HG02981 (cell line): ENCODE measurements around the gene HBZ.
"Not testable (repeated sequence)": the region's sequence is repeated elsewhere in the genome, so short reads cannot be mapped to it uniquely, and the experiment has no call there.

Source experiments
- ATAC-seq: cut with Tn5 transposase; IDR thresholded peaks from one replicate; pipeline ENCODE4 v1.9.1; 2021; ENCODE audit warnings: mild to moderate bottlenecking, moderate library complexity; ENCODE audit not compliant: unreplicated experiment

Gene HBZ

DNA sequence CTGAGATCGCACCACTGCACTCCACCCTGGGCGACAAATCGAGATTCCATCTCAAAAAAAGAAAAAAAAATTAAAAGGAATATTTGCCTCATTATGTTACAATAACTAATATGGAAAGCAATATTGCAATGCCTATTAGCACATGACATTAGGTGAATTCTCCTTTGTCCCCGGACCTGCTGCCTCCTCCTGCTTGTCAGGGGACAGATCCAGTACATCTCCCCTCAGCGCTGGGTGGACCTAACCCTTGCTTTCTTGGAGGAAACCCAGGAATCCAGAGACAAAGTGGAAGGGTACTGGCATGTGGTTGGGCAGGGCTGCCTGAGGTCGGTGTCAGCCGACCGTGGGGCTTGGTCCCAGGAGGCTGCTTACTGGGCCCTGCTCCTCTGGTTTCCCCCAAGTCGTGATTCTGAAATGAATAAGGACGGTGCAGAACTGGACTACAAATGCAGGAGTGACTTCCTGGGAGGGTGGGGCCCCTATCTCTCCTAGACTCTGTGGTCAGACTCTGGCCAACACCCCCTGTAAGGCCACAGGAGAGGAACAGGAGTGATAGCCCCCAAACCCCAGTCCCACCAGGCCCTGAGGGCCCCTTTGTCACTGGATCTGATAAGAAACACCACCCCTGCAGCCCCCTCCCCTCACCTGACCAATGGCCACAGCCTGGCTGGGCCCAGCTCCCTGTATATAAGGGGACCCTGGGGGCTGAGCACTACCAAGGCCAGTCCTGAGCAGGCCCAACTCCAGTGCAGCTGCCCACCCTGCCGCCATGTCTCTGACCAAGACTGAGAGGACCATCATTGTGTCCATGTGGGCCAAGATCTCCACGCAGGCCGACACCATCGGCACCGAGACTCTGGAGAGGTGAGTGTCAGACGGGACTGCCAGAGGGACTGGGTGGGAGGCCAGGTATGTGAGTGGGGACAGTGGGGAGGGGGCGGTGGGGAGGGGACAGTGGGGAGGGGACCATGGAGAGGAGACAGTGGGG is at the start of gene HBZ:
HBZ (plus strand) TSS at position 504 of the 988 bp plus-strand sequence; CDS start at position 770, 266 bp downstream.
- no peak for ATAC-seq

DNA sequence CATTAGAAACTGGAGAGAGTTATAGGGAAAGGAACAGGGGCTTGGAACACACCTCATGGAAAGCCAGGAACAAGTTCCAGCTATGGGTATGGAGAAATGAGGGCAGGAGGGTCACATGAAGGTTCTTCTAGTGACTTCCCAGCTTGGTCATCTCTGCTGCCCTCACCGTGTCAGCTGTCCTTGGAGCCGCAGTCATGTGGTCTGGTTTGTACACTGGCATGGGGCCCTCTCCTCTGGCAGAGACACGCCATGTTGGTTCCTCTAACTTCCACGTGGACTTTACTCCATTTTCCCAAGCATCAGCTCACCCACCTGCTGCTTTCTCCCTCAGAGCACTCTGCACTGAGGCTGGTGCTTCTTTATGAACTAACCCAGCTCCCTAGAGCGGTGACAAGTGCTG is 48.1 kb upstream of the HBZ start:
- no peak for ATAC-seq

DNA sequence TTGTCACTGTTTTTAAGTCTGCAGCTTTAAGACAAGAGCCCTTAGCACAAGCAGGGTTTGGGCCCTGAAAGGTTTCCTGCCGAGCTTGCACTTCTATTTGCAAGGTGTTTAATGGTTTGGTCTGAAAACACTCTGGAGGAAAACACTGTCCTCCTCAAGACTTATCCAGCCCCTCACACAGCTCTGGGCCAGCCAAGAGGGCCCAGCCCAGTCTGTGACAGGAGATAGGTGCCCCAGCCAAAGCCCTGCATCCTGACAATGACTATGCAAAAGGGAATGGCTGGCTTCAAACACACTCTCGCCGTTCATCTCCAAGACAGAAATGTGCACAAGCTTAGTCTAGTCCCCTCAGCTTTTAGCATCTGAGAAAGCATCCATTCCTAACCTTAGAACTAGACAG is 47.5 kb upstream of the HBZ start:
- no peak for ATAC-seq

DNA sequence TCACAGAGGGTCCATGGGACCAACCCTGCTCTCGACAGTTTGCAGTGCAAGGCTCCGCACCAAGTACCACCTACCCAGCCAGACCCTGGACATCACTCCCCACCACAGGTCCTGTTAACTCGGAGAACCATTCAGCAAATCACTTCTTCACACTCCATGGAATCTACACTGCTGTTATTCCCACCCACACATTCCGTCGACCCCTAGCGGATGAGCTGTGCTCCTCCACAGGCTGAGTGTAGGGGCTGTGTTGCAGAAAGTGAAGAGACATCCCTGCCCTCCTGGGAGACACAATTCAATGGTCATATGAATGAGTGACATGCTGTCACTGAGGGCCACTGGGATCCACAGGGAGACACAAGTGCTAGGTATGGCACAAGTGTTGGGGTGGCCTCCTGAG is 46.9 kb upstream of the HBZ start:
- no peak for ATAC-seq

DNA sequence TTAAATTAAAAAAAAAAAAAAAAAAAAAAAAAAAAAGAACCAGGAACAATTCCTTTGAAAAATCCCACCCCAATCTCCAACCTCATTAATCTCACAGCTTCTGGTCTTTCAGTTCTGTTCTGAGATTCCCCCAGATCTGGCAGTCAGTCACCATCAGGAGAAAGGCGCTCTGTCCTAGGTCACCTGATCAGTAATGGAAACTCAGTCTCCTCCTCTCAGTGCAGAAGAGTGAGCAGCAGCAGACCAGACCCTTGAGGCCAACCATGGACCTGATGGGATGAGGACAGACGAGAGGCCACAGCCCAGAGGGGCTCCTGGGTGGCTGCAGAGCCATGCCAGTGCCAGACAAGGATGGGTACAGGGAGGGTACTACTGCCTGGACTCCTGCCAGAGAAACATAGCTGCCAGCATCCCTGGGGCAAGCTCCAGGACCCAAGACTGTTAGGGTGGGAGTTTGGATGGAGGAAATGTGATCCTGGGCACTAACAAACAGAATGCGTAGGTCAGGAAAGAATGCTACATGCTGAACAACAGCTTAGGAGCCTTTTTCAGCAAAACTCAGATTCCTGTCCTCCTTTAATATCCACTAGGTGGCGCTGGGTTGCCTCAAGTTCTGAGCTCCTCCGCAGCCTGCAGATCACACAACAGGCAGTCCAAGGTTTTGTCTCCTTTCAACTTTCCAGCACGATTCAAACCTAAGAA is 45.7 kb upstream of the HBZ start:
- ATAC-seq, result no peak

DNA sequence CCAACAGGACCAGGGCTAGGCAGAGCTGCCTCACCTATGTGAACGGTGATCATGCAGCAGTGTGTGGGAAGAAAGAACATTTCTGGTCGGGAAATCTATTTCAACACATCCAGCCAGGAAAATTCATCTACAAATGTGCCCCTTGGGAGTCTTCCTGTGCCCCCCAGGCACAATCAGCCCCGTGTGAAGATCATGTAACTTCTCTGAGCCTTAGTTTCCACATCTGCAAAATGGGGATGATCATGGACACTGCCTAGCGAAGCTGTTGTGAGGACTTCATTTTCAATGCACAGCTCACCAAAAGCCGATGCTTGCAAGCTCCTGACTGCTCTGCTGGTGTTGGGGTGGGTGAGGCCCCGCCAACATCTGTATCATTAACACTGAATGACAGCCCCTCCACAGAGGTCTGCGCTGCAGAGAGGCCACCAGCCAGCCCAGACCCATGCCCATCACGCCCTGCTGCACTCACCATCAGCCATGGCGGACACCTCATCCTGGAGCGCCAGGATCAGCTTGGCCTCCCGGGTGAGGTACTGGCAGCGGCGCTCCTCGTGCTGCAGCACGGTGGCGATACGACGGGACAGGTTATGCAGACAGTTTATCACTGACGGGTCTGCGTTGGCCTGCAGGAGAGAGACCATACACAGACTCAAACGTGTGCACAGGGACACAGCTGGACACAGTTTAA is 40.1 kb upstream of the HBZ start:
- ATAC-seq, result no peak

DNA sequence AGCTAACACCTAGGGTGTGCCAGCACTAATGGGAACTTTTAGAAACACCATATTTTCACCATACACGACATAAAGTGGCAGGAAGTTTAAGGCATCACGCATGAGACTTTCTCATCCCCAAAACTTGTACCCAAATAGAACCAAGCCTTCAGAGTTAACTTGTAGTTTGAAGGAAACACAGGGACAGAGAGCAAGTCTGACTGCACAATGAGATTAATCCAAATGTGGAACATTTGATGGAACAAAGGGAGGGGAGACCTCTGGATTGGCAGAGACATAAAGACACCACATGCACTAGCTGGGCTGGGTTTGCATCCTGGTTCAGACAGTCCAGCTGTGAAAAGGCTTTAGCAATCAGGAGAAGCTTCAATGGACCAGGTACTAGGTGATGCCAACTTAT is 38.1 kb upstream of the HBZ start:
- ATAC-seq, result no peak

DNA sequence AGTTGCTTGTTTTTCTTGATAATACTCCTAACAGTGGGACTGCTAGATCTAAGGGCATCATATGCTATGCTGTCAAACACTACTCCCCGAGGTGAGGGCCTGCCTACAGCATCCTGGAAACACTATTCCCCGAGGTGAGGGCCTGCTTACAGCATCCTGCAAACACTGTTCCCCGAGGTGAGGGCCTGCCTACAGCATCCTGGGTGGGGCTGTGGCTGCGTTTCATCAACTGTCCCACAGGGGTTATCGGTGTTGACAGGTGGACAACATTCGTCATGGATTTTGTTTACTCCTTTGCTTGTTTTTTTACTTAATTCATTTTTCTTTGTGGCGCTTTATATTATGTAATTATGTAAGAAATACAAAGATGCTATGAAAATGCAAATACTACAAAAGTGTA is 36.4 kb upstream of the HBZ start:
- no peak for ATAC-seq

DNA sequence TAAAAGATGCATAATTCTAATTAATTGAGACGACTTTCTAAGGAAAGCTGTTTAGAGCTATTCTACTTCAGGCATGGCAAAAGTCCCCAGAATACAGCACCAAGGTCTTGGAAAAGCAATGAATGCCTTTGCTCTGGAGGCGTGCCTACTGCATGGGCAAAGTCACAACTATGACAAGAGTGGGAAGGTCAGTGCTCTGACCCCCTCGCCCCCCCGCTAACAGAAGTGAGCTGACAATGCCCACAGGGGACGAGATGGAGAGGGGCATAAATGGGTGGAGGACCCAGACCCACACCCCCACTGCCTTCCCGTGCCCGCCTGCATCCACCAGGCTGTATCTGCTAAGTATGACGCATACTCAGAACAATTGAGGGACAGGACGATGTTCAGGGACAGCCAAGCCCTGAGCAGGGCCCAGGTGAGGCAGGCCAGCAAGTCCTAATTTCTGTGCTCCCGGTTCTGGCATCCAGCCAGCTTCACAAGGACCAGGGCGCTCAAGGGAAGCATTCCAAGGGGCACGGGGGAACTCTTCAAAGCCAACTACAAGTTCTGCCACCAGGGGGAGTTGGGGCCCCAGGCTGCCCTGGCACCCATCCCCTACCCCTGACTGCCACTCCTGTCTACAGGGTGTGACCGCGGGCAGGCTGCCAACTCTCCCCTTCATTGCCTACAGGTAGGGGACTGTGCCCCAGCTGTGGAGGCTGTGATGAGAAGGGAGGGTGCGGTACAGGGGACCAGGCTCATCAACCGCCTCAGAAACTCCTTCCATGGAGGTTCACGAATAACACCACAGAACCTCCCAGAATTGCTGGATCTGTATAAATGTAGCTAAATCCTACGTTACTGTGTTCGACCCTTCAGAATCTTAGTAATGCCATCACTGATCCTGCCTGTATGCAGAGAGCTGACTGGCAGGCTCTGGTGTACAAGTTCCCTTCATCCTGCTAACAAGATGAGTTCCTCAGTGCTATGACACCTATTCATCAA is 34.8 kb upstream of the HBZ start:
- no peak for ATAC-seq

DNA sequence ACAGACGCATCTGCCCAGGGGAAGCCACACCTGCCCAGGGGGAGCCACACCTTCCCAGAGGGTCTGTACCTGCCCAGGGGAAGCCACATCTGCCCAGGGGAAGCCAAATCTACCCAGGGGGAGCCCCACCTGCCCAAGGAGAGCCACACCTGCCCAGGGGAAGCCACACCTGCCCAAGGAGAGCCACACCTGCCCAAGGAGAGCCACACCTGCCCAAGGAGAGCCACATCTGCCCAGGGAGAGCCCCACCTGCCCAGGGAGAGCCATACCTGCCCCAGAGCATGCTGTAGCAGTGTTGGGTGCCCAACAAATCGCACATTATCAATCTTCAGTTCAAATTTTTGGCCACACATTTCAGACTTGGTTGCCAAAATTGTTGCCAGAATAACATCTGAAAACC is 33.6 kb upstream of the HBZ start:
- ATAC-seq, result no peak

DNA sequence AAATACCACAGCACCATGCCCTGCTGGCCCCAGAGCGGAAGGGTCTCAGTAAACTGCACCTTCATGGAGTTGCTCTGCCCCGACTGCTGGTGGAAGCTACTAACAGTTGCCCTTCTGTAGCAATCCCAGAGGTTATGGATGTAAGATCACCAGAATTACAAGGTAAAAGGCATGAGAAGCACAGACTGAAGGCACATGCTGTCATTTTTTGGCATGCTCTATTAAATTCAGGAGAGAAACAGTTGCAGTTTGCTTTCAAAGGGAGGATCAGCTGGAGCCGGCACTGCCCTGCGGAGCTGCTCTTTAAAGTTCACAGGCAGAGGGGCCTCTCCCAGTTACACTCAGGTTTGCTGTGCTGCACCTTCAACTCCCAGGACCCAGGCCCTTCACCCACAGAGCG is 33.1 kb upstream of the HBZ start:
- ATAC-seq, result no peak

DNA sequence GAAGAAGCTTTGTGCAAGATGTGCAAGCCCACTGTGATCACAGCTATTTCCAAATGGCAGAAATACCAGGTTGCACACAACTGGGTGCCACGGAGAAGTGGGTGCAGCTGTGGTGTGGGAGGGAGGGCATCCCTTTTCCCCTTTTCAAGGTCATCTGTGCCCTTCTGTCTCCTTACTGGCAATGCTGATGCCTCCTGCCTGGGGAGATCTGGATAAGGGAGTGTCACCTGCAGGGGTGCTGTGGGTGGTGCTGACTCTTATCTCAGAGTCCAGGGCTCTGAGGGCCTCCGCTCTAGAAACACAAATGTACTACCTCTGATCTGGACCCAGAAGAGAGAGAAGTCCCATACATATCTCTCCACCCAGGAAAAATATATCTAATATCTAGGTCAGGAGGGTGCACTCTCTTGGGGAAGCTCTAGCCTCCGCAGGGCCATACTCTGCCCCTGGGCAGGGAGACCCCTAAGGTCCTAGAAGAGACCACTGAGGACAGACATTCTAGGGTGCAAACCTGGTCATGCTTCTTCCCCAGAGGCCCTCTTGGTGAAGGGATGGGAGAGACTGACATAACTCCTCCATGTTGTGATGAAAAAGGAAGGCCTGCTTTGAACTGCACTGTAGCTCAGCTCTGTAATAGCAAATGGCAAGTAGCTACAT is 32.5 kb upstream of the HBZ start:
- no peak for ATAC-seq

DNA sequence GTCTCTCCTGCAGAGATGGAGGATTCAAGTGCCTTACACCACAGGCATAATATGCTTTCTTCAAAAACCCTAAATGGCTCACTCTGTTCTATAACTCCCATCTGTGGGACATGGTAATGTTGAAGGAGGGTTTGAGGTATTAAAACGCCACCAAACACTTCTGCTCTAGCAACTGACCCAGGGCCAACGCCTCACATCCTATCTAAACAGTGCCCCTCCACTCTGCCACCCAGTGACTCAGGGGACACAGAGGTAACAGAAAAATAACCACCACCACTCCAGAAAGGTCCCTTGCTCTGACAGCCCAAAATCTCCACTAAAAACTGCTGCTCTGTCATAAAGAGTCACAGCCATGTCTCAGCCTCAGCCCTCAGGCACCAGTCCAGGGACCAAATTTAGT is 31.7 kb upstream of the HBZ start:
- ATAC-seq, result no peak

DNA sequence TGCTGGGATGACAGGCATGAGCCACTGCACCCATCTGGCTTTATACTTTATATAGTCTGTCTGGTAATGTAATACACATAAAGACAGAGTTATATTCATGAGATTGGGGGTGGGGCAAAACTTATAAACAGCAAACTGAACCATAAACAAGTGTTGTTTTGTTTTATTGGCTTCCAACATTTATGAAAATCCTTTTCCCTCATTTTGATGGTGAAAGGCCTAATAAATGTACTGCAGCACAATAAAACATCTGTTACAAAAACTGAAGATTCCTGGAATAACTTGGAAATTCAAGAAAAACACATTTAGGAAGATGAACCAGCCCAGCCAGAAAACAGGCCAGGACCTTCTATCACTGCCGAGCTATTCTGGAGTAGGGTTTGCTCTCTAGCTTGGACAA is 30.1 kb upstream of the HBZ start:
- no peak for ATAC-seq

DNA sequence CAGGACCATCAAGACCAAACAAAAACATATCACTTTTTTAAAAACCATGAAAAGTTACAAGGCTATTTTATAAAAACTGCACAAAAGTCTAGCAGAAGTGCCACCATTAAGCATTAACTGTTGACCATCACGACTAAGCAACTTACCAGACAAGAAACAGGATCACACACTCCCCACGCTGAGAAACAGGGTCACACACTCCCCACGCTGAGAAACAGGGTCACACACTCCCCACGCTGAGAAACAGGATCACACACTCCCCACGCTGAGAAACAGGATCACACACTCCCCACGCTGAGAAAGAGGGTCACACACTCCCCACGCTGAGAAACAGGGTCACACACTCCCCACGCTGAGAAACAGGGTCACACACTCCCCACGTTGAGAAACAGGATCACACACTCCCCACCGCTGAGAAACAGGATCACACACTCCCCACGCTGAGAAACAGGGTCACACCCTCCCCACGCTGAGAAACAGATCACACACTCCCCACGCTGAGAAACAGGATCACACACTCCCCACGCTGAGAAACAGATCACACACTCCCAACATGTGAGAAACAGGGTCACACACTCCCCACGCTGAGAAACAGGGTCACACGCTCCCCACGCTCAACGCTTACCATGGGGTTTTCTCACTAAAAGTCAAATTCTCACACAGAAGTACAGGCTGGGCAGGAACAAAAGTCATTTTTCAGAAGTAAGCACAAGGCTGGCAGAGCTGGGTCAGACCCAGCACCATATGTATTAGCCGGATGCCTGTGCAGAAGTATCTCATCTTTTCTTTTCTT is 28.7 kb upstream of the HBZ start:
- ATAC-seq, result not testable (repeated sequence)

DNA sequence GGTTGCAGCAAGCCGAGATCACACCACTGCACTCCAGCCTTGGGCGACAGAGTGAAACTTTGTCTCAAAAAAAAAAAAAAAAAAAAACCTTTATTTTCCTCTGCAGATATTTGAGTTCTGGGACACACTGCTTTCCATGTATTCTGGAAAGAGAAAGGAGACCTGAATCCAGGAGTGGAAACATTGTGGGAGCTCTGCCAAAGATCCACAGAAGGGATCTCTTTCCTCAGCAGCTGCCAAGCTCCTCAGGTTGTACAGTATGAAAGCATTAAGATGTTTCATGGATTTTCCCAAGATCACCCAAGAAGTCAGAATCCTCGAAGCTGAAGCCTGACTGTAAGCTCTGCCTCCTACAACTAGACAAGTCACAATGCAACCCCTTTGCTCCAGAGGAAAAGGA is 27.4 kb upstream of the HBZ start:
- ATAC-seq, result no peak

DNA sequence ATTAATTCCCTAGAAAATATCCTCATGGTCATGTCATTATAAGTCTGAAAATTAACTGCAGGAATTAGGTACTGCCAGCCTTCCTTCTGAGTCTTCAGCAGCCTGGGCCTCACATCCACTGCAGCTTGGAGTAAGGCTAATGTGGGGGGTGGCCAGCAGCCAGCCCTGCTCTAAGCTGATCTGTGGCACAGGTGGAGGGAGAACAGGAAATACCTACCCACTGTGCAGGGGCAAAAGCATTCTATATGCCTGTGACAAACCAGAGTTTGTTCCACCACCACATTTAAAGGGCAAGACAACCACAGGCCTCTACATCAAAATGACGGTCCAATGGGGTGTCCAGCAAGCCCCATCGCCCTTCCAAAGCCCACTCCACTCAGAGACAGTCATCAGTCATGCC is 23.4 kb upstream of the HBZ start:
- no peak for ATAC-seq

DNA sequence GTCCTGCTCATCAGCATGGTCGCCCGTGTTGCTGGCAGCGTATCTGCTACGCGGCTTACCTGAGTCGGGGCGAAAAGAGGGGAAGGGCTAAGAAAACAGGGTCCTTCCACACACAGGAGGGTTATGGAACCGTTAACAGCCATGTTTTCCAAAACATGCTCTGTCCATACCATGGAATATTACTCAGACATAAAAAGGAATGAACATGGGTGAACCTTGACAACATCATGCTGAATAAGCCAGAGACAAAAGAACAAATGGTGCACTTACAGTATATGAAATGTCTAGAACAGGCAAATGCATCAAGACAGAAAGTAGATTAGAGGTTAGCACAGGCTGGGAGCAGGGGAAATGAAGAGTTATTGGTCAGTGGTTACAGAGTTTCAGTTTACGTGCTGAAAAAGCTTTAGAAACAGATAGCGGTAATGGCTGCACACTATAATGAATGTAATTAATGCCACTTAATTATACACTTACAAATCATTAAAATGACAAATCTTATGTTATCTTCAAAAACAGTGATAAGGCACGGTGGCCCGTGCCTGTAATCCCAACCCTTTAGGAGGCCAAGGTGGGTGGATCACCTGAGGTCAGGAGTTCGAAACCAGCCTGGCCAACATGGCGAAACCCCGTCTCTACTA is 21.8 kb upstream of the HBZ start:
- no peak for ATAC-seq

DNA sequence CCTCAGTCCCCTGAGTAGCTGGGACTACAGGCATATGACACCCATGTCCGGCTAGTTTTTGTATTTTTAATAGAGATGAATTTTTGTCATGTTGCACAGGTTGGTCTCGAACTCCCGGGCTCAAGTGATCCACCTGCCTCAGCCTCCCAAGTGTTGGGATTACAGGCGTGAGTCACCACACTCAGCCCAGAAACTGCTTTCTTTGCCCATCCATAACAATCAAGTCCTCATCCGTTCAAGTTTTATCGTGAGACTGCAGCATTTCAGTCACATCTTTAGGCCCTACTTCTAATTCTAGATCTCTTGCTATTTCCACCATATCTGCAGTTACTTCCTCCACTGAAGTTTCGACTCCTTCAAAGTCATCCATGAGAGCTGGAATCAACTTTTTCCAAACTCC is 20.3 kb upstream of the HBZ start:
- ATAC-seq, result no peak
